RWPE2 (cell line): Measurements from ENCODE around the gene MRPL43.

ENCODE experiments used
- ATAC-seq: fragments of 200-7000 bp; cut with Tn5 transposase; 3 replicates; pipeline ENCODE4 v1.9.1; 2021; ENCODE audit warnings: low read depth
- DNase-seq: peaks from one replicate; pipeline ENCODE4 v3.0.0-alpha.2; 2020; ENCODE audit warnings: low spot score
- H3K27ac ChIP-seq: fragments of 450-650 bp; 2 replicates; pipeline ENCODE4 v1.5.1; 2017; ENCODE audit warnings: mild to moderate bottlenecking; ENCODE audit not compliant: poor library complexity, severe bottlenecking
- H3K27me3 ChIP-seq: fragments of 250-450 bp; sonication (Bioruptor Pico); 2 replicates; pipeline ENCODE4 v1.5.1; 2021; ENCODE audit warnings: mild to moderate bottlenecking, moderate library complexity; ENCODE audit not compliant: insufficient read depth, poor library complexity, severe bottlenecking
- H3K36me3 ChIP-seq: fragments of 250-450 bp; sonication (Bioruptor Pico); 2 replicates; pipeline ENCODE4 v1.5.1; 2020; ENCODE audit warnings: low read depth, mild to moderate bottlenecking, moderate library complexity
- H3K4me1 ChIP-seq: fragments of 250-450 bp; sonication (Bioruptor Pico); 2 replicates; pipeline ENCODE4 v1.5.1; 2021; ENCODE audit warnings: mild to moderate bottlenecking, moderate library complexity; ENCODE audit not compliant: insufficient read depth, poor library complexity, severe bottlenecking
- H3K4me3 ChIP-seq: fragments of 250-450 bp; sonication (Bioruptor Pico); 2 replicates; pipeline ENCODE4 v1.5.1; 2021; ENCODE audit warnings: mild to moderate bottlenecking, moderate library complexity; ENCODE audit not compliant: severe bottlenecking
- H3K9me3 ChIP-seq: fragments of 250-450 bp; sonication (Bioruptor Pico); 2 replicates; pipeline ENCODE4 v1.5.1; 2021; ENCODE audit warnings: mild to moderate bottlenecking, moderate library complexity; ENCODE audit not compliant: severe bottlenecking
- TF ChIP-seq, protein P1 (sequence below): fragments of 450-650 bp; IDR thresholded peaks from one replicate; pipeline ENCODE4 v1.5.1; 2017; ENCODE audit warnings: mild to moderate bottlenecking, moderate library complexity; ENCODE audit not compliant: poor library complexity, severe bottlenecking

MRPL43 gene

DNA sequence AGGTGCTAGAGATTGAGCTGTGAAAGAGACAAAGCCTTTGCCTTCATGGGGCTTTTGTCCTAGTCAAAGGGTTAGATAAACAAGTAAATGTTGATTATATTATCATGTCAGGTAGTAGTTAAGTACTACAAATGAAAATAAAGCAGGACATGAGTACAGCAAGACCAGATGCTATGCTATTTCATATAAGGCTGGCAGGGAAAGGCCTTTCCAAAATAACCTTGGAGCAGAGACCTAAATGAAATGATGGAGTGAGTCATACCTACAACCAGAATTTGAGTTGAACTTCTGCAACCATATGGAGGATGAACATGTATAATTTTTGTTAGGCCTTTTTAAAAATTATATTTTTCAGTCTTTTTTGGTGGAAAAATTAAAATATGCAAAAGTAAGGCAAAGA lies 41.5 kb downstream of the MRPL43 start:
- Histone ChIP-seq H3K4me1 (no peaks in the 10 kb centered on the region), H3K27ac (no peak overlapping the region), H3K27me3 (no peaks in the 10 kb centered on the region), H3K36me3 (peaks cover 93% of the 10 kb centered on the region), H3K4me3 (no peak overlapping the region), H3K9me3 (no peaks in the 10 kb centered on the region)
- DNase-seq = no peak
- ATAC-seq = no peak
- TF ChIP-seq, protein P1, sequence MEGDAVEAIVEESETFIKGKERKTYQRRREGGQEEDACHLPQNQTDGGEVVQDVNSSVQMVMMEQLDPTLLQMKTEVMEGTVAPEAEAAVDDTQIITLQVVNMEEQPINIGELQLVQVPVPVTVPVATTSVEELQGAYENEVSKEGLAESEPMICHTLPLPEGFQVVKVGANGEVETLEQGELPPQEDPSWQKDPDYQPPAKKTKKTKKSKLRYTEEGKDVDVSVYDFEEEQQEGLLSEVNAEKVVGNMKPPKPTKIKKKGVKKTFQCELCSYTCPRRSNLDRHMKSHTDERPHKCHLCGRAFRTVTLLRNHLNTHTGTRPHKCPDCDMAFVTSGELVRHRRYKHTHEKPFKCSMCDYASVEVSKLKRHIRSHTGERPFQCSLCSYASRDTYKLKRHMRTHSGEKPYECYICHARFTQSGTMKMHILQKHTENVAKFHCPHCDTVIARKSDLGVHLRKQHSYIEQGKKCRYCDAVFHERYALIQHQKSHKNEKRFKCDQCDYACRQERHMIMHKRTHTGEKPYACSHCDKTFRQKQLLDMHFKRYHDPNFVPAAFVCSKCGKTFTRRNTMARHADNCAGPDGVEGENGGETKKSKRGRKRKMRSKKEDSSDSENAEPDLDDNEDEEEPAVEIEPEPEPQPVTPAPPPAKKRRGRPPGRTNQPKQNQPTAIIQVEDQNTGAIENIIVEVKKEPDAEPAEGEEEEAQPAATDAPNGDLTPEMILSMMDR = no peak

DNA sequence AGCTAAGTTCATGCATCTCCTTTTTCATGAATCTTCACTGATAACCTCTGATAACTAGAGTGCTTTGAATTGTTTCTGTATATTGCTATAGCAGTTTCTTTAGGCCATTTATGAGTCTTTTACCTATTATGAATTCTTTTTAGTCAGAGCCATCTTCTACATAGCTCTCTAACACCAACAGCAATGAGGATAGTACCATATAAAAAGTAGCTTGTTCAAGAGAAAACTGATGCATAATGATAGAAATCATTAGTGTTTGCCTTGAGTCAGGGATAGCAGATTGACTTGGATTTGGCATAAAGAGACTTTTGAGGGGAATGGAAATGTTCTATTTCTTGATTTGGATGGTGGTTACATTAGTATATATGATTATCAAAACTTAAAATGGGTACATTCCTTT lies 43.8 kb downstream of the MRPL43 start:
- Histone ChIP-seq H3K36me3 (peaks cover 86% of the 10 kb centered on the region), H3K9me3 (no peaks in the 10 kb centered on the region), H3K4me3 (no peak overlapping the region), H3K27me3 (no peaks in the 10 kb centered on the region), H3K27ac (no peak overlapping the region), H3K4me1 (no peaks in the 10 kb centered on the region)
- DNase-seq = no peak
- TF ChIP-seq, protein P1 = no peak
- ATAC-seq = no peak

DNA sequence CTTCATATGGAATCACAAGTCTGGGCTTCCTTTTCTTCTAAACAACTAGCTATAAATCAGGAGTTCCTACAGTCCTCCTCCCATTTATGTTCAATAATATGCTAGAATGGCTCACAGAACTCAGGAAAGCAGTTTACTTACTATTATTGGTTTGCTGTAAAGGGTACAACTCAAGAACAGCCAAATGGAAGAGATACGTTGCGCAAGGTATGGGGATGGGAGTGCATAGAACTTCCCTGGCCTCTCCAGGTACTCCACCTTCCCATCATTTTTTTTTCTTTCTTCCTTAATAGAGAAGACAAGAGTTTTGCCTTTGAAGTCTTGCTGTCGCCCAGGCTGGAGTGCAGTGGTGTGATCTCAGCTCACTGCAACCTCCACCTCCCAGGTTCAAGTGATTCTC lies 45.1 kb downstream of the MRPL43 start:
- Histone ChIP-seq H3K27ac (no peak overlapping the region), H3K36me3 (peaks cover 86% of the 10 kb centered on the region), H3K4me1 (no peaks in the 10 kb centered on the region), H3K4me3 (no peak overlapping the region), H3K9me3 (no peaks in the 10 kb centered on the region), H3K27me3 (no peaks in the 10 kb centered on the region)
- ATAC-seq (no peak), DNase-seq (no peak)
- TF ChIP-seq, protein P1 = no peak

DNA sequence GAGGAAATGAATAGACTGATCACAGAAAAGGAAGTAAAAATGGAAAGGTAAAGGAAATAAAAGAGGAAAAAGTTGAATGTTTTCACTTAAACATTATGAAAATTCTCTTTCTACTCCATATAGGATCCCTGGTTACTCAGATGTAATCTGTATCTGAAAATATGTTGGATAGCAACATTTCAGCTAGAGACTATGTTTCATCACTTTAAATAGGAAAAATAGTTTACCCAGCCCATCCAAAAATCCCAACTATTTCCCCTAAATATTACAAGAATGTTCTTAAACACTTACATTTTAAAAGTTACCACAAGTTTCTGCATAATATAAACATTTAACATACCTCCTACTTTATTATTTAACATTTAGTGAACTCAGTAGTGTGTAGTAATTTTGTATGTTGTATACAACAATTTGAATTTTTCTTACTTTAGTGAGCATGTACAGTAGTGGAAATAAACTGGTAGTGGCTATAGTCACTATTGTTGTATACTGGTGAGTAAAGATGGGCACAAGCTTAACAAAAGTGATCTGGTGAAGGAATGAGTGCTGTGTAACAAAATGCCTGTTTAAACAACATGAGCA lies 47.4 kb downstream of the MRPL43 start:
- Histone ChIP-seq H3K4me3 (no peak overlapping the region), H3K9me3 (no peaks in the 10 kb centered on the region), H3K27me3 (no peaks in the 10 kb centered on the region), H3K27ac (no peak overlapping the region), H3K36me3 (peaks cover 80% of the 10 kb centered on the region), H3K4me1 (no peaks in the 10 kb centered on the region)
- ATAC-seq = no peak
- TF ChIP-seq, protein P1 = no peak
- DNase-seq = no peak
